Left colon (tissue), 2 donors: ENCODE results near the gene GAL3ST2. TPM values are rescaled to one million over a fixed set of nuclear protein-coding genes. Genes with fewer than 3 reads are reported as not detected.
A peak's percentile ranks its signal among the peaks of the same experiment; 100 is the strongest.
"Not testable (repeated sequence)": the region's sequence is repeated elsewhere in the genome, so short reads cannot be mapped to it uniquely, and the experiment has no call there.

Source experiments
- ATAC-seq: fragments of 200-7000 bp; cut with Tn5 transposase; one replicate; pipeline ENCODE4 v1.9.1; 2020; ENCODE audit warnings: mild to moderate bottlenecking, moderate library complexity
- DNase-seq, 2 donors: peaks; one replicate each; pipeline ENCODE4 v3.0.0-alpha.2; 2020
- intact Hi-C, 2 donors: fragments of 100-400 bp; cut with DNase I in 1 of 2; cut with micrococcal nuclease in 1 of 2; formaldehyde crosslinking; loops; one replicate each; pipeline versions ENCODE4 v1.11.2 to v1.14.0; 2022; cut with DNase I, micrococcal nuclease
- total RNA-seq, 2 donors: library from RNA; stranded (reverse); fragmentation: NEBNext Ultra II Directional; extraction: Animal tissue kit (Norgen Biotek cat#: 25700); gene quantifications; one replicate each; pipeline ENCODE4 v1.2.1, GENCODE V29; 2021
- donor health status: DM: no; HTN: no; CAD: no.
- donor health status: DM: yes; HTN: yes; CAD: no.

GAL3ST2 gene
- total RNA-seq, 2 donors from 2014 or later: 50.8 to 69.8 TPM

GRCh38 chr2:241800198-241800903 is 23.7 kb downstream of the GAL3ST2 start:
- DNase-seq, ATAC-seq, intact Hi-C loops: not testable (repeated sequence)

- DNase-seq (peak in 1 of 2 donors; percentile 36), ATAC-seq (no peak)
- intact Hi-C loops: no loop called here
Observed at GRCh38 chr2:241801611-241802420, 25.2 kb downstream of the GAL3ST2 start.

GRCh38 chr2:241802421-241803318 is 26.0 kb downstream of the GAL3ST2 start:
- no peak for ATAC-seq
- DNase-seq: no peak

GRCh38 chr2:241803387-241804325 is 27.0 kb downstream of the GAL3ST2 start:
- intact Hi-C loops: no loop called here
- no peak for ATAC-seq

More at GRCh38 chr2:241802421-241803318, 26.0 kb downstream of the GAL3ST2 start:
- intact Hi-C loops: no loop called here

GRCh38 chr2:241804326-241805229 is 28.0 kb downstream of the GAL3ST2 start:
- intact Hi-C loops: no loop called here
- peak in 1 of 2 donors; percentile 11 for DNase-seq
- ATAC-seq: no peak

More at GRCh38 chr2:241803387-241804325, 27.0 kb downstream of the GAL3ST2 start:
- DNase-seq: peak; percentile 20 to 35

GRCh38 chr2:241806217-241806616 is 29.6 kb downstream of the GAL3ST2 start:
- intact Hi-C loops, ATAC-seq, DNase-seq: not testable (repeated sequence)

- peak in 1 of 2 donors; percentile 53 for DNase-seq
- ATAC-seq: no peak
- intact Hi-C loops: no loop called here
Observed at GRCh38 chr2:241808051-241808720, 31.6 kb downstream of the GAL3ST2 start.

- ATAC-seq (peak; percentile 71), DNase-seq (peak; percentile 59 to 91)
- intact Hi-C loops: no loop called here
Observed at GRCh38 chr2:241808721-241809382, 32.2 kb downstream of the GAL3ST2 start, which contains the start of gene NEU4. Gene NEU4 (plus strand): TSS chr2:241809193. CDS start chr2:241814485, 5,292 bp downstream.

GRCh38 chr2:241809383-241810306 is 33.0 kb downstream of the GAL3ST2 start:
- ATAC-seq (no peak), DNase-seq (peak in 1 of 2 donors; percentile 33)

GRCh38 chr2:241810307-241811200 is 33.9 kb downstream of the GAL3ST2 start:
- ATAC-seq: no peak
- DNase-seq: peak in 1 of 2 donors; percentile 6
- intact Hi-C loops: no loop called here

More at GRCh38 chr2:241809383-241810306, 33.0 kb downstream of the GAL3ST2 start:
- intact Hi-C loops: no loop called here

- intact Hi-C loops: no loop called here
- no peak for ATAC-seq
- DNase-seq: peak in 1 of 2 donors; percentile 7
Observed at GRCh38 chr2:241811201-241811951, 34.8 kb downstream of the GAL3ST2 start.

GRCh38 chr2:241811952-241812729 is 35.5 kb downstream of the GAL3ST2 start:
- intact Hi-C loops: no loop called here
- peak in 1 of 2 donors; percentile 38 for DNase-seq

More at GRCh38 chr2:241811952-241812729, 35.5 kb downstream of the GAL3ST2 start:
- ATAC-seq: no peak
